GM21528 (cell line): Measurements from ENCODE around the gene BPHL.
"Not testable (repeated sequence)": the region's sequence is repeated elsewhere in the genome, so short reads cannot be mapped to it uniquely, and the experiment has no call there.

Experiments used
- ATAC-seq: cut with Tn5 transposase; IDR thresholded peaks from one replicate; pipeline ENCODE4 v1.9.1; 2021; ENCODE audit warnings: mild to moderate bottlenecking, moderate library complexity; ENCODE audit not compliant: unreplicated experiment, low FRiP score

BPHL gene

GRCh38 chr6:3118353-3119039 is at the start of gene BPHL:
TSS of gene BPHL (plus strand) at chr6:3118711. CDS start at chr6:3118741, 30 bp downstream.
- peak; percentile 92 for ATAC-seq

GRCh38 chr6:3071568-3071967 is 46.9 kb upstream of the BPHL start:
- ATAC-seq = no peak

GRCh38 chr6:3072798-3073197 is 45.7 kb upstream of the BPHL start:
- ATAC-seq = no peak

GRCh38 chr6:3073382-3073781 is 45.1 kb upstream of the BPHL start:
- no peak for ATAC-seq

GRCh38 chr6:3075772-3076113 is 42.8 kb upstream of the BPHL start:
- ATAC-seq = no peak

- ATAC-seq = no peak
Observed at GRCh38 chr6:3076320-3076719, 42.2 kb upstream of the BPHL start.

- no peak for ATAC-seq
Observed at GRCh38 chr6:3077430-3077829, 41.1 kb upstream of the BPHL start.

GRCh38 chr6:3078952-3079351 is 39.6 kb upstream of the BPHL start:
- not testable (repeated sequence) for ATAC-seq

GRCh38 chr6:3079682-3080081 is 38.8 kb upstream of the BPHL start:
- no peak for ATAC-seq

- no peak for ATAC-seq
Observed at GRCh38 chr6:3081960-3082359, 36.6 kb upstream of the BPHL start.

- ATAC-seq = no peak
Observed at GRCh38 chr6:3085074-3085473, 33.4 kb upstream of the BPHL start.

- no peak for ATAC-seq
Observed at GRCh38 chr6:3086282-3086946, 32.1 kb upstream of the BPHL start.

GRCh38 chr6:3088446-3088845 is 30.1 kb upstream of the BPHL start:
- ATAC-seq = no peak

GRCh38 chr6:3088968-3089367 is 29.5 kb upstream of the BPHL start:
- no peak for ATAC-seq

- no peak for ATAC-seq
Observed at GRCh38 chr6:3090013-3090412, 28.5 kb upstream of the BPHL start.

GRCh38 chr6:3094815-3095214 is 23.7 kb upstream of the BPHL start:
- ATAC-seq = no peak

- no peak for ATAC-seq
Observed at GRCh38 chr6:3102875-3103274, 15.6 kb upstream of the BPHL start.

- ATAC-seq = no peak
Observed at GRCh38 chr6:3108746-3109414, 9.6 kb upstream of the BPHL start.

- no peak for ATAC-seq
Observed at GRCh38 chr6:3109761-3110160, 8.8 kb upstream of the BPHL start.

GRCh38 chr6:3114377-3114776 is 4.1 kb upstream of the BPHL start:
- ATAC-seq = no peak

- no peak for ATAC-seq
Observed at GRCh38 chr6:3117912-3118352, 579 bp upstream of the BPHL start.
